Measurements from ENCODE around the gene PPCS.

DNA sequence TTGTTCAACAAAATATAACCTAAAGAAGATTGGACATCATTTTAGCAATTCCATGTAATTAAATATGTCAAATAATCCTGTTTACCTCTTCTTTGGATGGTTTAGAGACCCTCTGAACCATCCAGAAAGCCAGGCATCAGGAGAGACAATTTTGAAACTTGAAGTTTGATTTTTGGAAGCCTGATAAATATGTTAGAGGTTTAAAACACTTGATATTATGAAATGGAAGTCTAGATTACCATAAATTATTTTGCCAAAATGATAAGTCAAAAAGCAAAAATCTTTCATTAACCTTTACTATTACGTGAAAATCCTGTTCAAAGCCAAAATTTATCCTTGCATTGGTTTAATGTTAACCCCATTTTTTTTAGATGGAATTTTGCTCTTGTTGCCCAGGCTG is 50.2 kb downstream of the PPCS start:
- TF ChIP-seq GATA2 (IDR thresholded peaks at IDR 0.05; ENCODE audit: low read depth, low read length) (no peak), GATA3 (IDR thresholded peaks at IDR 0.05; ENCODE audit: low read depth, low read length) (no peak)

Data from SH-SY5Y (cell line).